Endothelial cell of umbilical vein (primary cell): ENCODE results near the gene MYEOV. TPM values are rescaled to one million over a fixed set of nuclear protein-coding genes. Genes with fewer than 3 reads are reported as not detected.

Source experiments
- BruUV-seq: library from RNA; stranded (reverse); fragments of 400-500 nt; replicated peaks from 2 replicates; lab custom pipeline; 2021; lab: Mats Ljungman, UMichigan
- CTCF ChIA-PET: fragments of 300-600, 350-600 bp; sonication (Branson Sonifier 250); formaldehyde crosslinking; loops from one replicate; lab custom pipeline; 2021; ENCODE audit warnings: antibody characterized with exemption, inconsistent platforms; lab: Charles Lee
- POLR2A ChIA-PET: fragments of 300-600, 350-600 bp; sonication (Branson Sonifier 250); formaldehyde crosslinking; loops from one replicate; lab custom pipeline; 2021; ENCODE audit warnings: antibody characterized with exemption, inconsistent platforms; lab: Charles Lee
- DNase-seq: peaks from one replicate; pipeline ENCODE4 v3.0.0-alpha.2; 2011; ENCODE audit warnings: low read depth, low spot score
- FAIRE-seq: peaks from 2 replicates; lab custom pipeline; 2011; peaks lifted over from hg19 to GRCh38; lab: Jason Lieb, UNC
- H2AFZ ChIP-seq: 2 replicates; pipeline ENCODE4 v1.6.0; 2012; ENCODE audit warnings: low read depth, low read length, control low read depth, inconsistent platforms
- H3K27ac ChIP-seq: 2 replicates; pipeline ENCODE4 v1.5.1; 2011; ENCODE audit warnings: low read depth, mild to moderate bottlenecking, control low read depth, low read length, moderate library complexity; ENCODE audit not compliant: insufficient read depth
- H3K27me3 ChIP-seq, 2 experiments: 2 replicates each; pipeline versions ENCODE4 v1.6.0 to v1.6.1; 2011; ENCODE audit warnings: low read length in 2 of 2, mixed read lengths in 1 of 2; ENCODE audit not compliant: control insufficient read depth in 2 of 2, insufficient read depth in 2 of 2
- H3K36me3 ChIP-seq, 2 experiments: 2 replicates in 1 of 2; 3 replicates in 1 of 2; pipeline ENCODE4 v1.5.1; 2011; ENCODE audit warnings: low read length in 2 of 2, mild to moderate bottlenecking in 1 of 2, moderate library complexity in 1 of 2; ENCODE audit not compliant: control insufficient read depth in 2 of 2, insufficient read depth in 2 of 2; ENCODE audit errors: extremely low read depth in 1 of 2
- H3K4me1 ChIP-seq: 3 replicates; pipeline ENCODE4 v1.5.1; 2011; ENCODE audit warnings: mild to moderate bottlenecking, low read length; ENCODE audit not compliant: control insufficient read depth, insufficient read depth; ENCODE audit errors: extremely low read depth
- H3K4me2 ChIP-seq: 2 replicates; pipeline ENCODE4 v1.6.1; 2011; ENCODE audit warnings: low read length, control low read depth, mixed read lengths; ENCODE audit not compliant: insufficient read depth
- H3K4me3 ChIP-seq, 3 experiments: fragments of 200-600 bp in 1 of 3; sonication (generic), shearing (Covaris generic) in 1 of 3; replicated peaks in 1 of 3; 2 replicates each; pipeline ENCODE4 v1.5.1; 2011 to 2016; ENCODE audit warnings: control low read depth in 3 of 3, low read length in 3 of 3, mild to moderate bottlenecking in 2 of 3, inconsistent platforms in 1 of 3, low read depth in 1 of 3, moderate library complexity in 1 of 3; ENCODE audit not compliant: insufficient read depth in 1 of 3
- H3K79me2 ChIP-seq: 2 replicates; pipeline ENCODE4 v1.6.0; 2012; ENCODE audit warnings: low read length, inconsistent platforms; ENCODE audit not compliant: control insufficient read depth, insufficient read depth
- H3K9ac ChIP-seq: replicated peaks from 2 replicates; pipeline ENCODE3; 2011; ENCODE audit warnings: low read length, control low read depth; ENCODE audit not compliant: insufficient read depth; ENCODE audit errors: extremely low read depth
- H3K9me1 ChIP-seq: replicated peaks from 3 replicates; pipeline ENCODE4 v1.6.0; 2011; ENCODE audit warnings: mild to moderate bottlenecking, low read length; ENCODE audit not compliant: control insufficient read depth, insufficient read depth; ENCODE audit errors: extremely low read depth
- H3K9me3 ChIP-seq: replicated peaks from 2 replicates; pipeline ENCODE4 v1.5.1; 2012; ENCODE audit warnings: low read length, inconsistent platforms; ENCODE audit not compliant: control insufficient read depth, insufficient read depth
- H4K20me1 ChIP-seq: replicated peaks from 2 replicates; pipeline ENCODE3; 2011; ENCODE audit warnings: mild to moderate bottlenecking, low read length; ENCODE audit not compliant: control insufficient read depth, insufficient read depth; ENCODE audit errors: extremely low read depth
- CTCF ChIP-seq, 2 donors: IDR thresholded peaks; 1 replicate in 1 of 2; 2 replicates in 1 of 2; pipeline ENCODE4 v1.5.1; 2011; ENCODE audit warnings: low read length in 2 of 2, mild to moderate bottlenecking in 2 of 2, moderate library complexity in 2 of 2, control low read depth in 1 of 2, inconsistent platforms in 1 of 2, low read depth in 1 of 2; ENCODE audit not compliant: insufficient read depth in 1 of 2; ENCODE audit errors: extremely low read depth in 1 of 2
- EZH2 ChIP-seq: IDR thresholded peaks from 2 replicates; pipeline ENCODE4 v1.6.1; 2012; ENCODE audit warnings: borderline replicate concordance, low read depth, mild to moderate bottlenecking, moderate library complexity, low read length, inconsistent platforms; ENCODE audit not compliant: severe bottlenecking
- FOS ChIP-seq: IDR thresholded peaks from 2 replicates; pipeline ENCODE4 v1.6.1; 2011; ENCODE audit warnings: mild to moderate bottlenecking, low read length, moderate library complexity, borderline replicate concordance; ENCODE audit not compliant: insufficient read depth
- GATA2 ChIP-seq: IDR thresholded peaks from 2 replicates; pipeline ENCODE4 v1.7.0; 2011; ENCODE audit warnings: low read depth, mild to moderate bottlenecking, moderate library complexity, mixed read lengths, low read length; ENCODE audit not compliant: insufficient read length, insufficient read depth
- JUN ChIP-seq: IDR thresholded peaks from 2 replicates; pipeline ENCODE4 v1.6.1; 2011; ENCODE audit warnings: borderline replicate concordance, low read depth; ENCODE audit not compliant: insufficient read length, insufficient read depth
- MAX ChIP-seq: IDR thresholded peaks from 2 replicates; pipeline ENCODE4 v1.6.1; 2011; ENCODE audit not compliant: insufficient read depth, insufficient read length
- MYC ChIP-seq: IDR thresholded peaks from one replicate; pipeline ENCODE4 v1.6.1; 2011; ENCODE audit warnings: mild to moderate bottlenecking, low read depth, low read length
- POLR2A ChIP-seq: IDR thresholded peaks from 2 replicates; pipeline ENCODE4 v1.6.1; 2012; ENCODE audit warnings: low read depth, mild to moderate bottlenecking, control low read depth, low read length
- POLR2AphosphoS5 ChIP-seq: IDR thresholded peaks from 2 replicates; pipeline ENCODE4 v1.6.1; 2012; ENCODE audit warnings: low read depth, mild to moderate bottlenecking, control low read depth, low read length, moderate library complexity; ENCODE audit not compliant: insufficient read depth
- dilution Hi-C: fragments of 300-500 bp; cut with MboI; formaldehyde crosslinking; loops from one replicate; pipeline ENCODE4 v1.15.0; 2019; ENCODE audit warnings: low sequenced_read_pairs; ENCODE audit not compliant: extremely low pct_ligation_motif_present
- intact Hi-C: fragments of 100-400 bp; cut with micrococcal nuclease; formaldehyde crosslinking; loops from one replicate; pipeline ENCODE4 v1.10.0; 2022
- polyA plus RNA-seq, 4 experiments: library from polyadenylated mRNA; depleted of rRNA in 3 of 4; stranded (reverse) in 3 of 4; unstranded in 1 of 4; fragments of >200 nt; gene quantifications; 2 replicates each; pipeline versions ENCODE4 v1.2.1 to v1.2.3, GENCODE V29; 2011 to 2012; ENCODE audit warnings: missing spikeins in 1 of 4
- total RNA-seq: library from RNA; stranded (reverse); gene quantifications from 2 replicates; pipeline ENCODE4 v1.2.3, GENCODE V29; 2021

The MYEOV gene
- total and polyA plus RNA-seq, 2 donors (not counting 3 experiments of a cell fraction or from before 2014, with no cell fraction given), result 3.8 to 14.4 TPM

GRCh38 chr11:69325446-69325845 lies 31.5 kb downstream of the MYEOV start:
- H3K79me2 ChIP-seq, result peaks cover 29% of the 10 kb centered on the region
- H3K9me3 ChIP-seq, result no peaks in the 10 kb centered on the region
- dilution Hi-C loops (no loop called here), intact Hi-C loops (no loop called here)
- no peak overlapping the region for H3K9ac ChIP-seq
- FAIRE-seq (no peak), DNase-seq (no peak)
- ChIA-PET POLR2A (no interaction called here), CTCF (interaction anchor here (0.8 kb wide), 1 partner anchor 11 kb away, joined by 3 read pairs; no protein-coding TSS in a partner anchor)
- peaks cover 22% of the 10 kb centered on the region for H3K4me1 ChIP-seq
- H3K27me3 ChIP-seq, result no peaks in the 10 kb centered on the region
- H3K4me3 ChIP-seq, result no peak overlapping the region
- H2AFZ ChIP-seq, result no peak overlapping the region
- H3K27ac ChIP-seq, result no peak overlapping the region
- no peaks in the 10 kb centered on the region for H3K9me1 ChIP-seq
- BruUV-seq, result no TSS peak
- no peak for TF ChIP-seq MYC
- no peaks in the 10 kb centered on the region for H3K36me3 ChIP-seq
- no peaks in the 10 kb centered on the region for H4K20me1 ChIP-seq
- no peak overlapping the region for H3K4me2 ChIP-seq

GRCh38 chr11:69326622-69327219 lies 32.8 kb downstream of the MYEOV start:
- Histone ChIP-seq H3K4me1 (peaks cover 10% of the 10 kb centered on the region), H2AFZ (no peak overlapping the region), H3K9me1 (no peaks in the 10 kb centered on the region), H3K9me3 (no peaks in the 10 kb centered on the region), H4K20me1 (no peaks in the 10 kb centered on the region), H3K27ac (no peak overlapping the region), H3K4me3 (no peak overlapping the region), H3K27me3 (no peaks in the 10 kb centered on the region), H3K36me3 (no peaks in the 10 kb centered on the region), H3K79me2 (peaks cover 29% of the 10 kb centered on the region), H3K4me2 (no peak overlapping the region), H3K9ac (no peak overlapping the region)
- no peak for FAIRE-seq
- ChIA-PET POLR2A (no interaction called here), CTCF (interaction anchor here (0.9 to 1.1 kb wide), 2 partner anchors 9 to 27 kb away, joined by 3 to 4 read pairs; no protein-coding TSS in a partner anchor)
- TF ChIP-seq MAX, result no peak
- no peak for TF ChIP-seq POLR2AphosphoS5
- TF ChIP-seq EZH2, result no peak
- no peak for TF ChIP-seq GATA2
- no peak for TF ChIP-seq CTCF (IDR thresholded peaks at IDR 0.05; ENCODE audit: extremely low read depth in 1 of 2, insufficient read depth in 1 of 2, low read depth in 1 of 2, low read length in 2 of 2)
- TF ChIP-seq JUN, result no peak
- TF ChIP-seq FOS, result no peak
- TF ChIP-seq MYC, result no peak
- no peak for TF ChIP-seq POLR2A
- BruUV-seq, result no TSS peak
- intact Hi-C loops, result no loop called here
- DNase-seq, result no peak
- dilution Hi-C loops, result no loop called here
